ENCODE results near the gene LRRC36. TPM values are rescaled to one million over a fixed set of nuclear protein-coding genes. Genes with fewer than 3 reads are reported as not detected.
A peak's percentile ranks its signal among the peaks of the same experiment; 100 is the strongest.

The LRRC36 gene
- total RNA-seq, 1 donor from 2014 or later: 0.69 TPM

DNA sequence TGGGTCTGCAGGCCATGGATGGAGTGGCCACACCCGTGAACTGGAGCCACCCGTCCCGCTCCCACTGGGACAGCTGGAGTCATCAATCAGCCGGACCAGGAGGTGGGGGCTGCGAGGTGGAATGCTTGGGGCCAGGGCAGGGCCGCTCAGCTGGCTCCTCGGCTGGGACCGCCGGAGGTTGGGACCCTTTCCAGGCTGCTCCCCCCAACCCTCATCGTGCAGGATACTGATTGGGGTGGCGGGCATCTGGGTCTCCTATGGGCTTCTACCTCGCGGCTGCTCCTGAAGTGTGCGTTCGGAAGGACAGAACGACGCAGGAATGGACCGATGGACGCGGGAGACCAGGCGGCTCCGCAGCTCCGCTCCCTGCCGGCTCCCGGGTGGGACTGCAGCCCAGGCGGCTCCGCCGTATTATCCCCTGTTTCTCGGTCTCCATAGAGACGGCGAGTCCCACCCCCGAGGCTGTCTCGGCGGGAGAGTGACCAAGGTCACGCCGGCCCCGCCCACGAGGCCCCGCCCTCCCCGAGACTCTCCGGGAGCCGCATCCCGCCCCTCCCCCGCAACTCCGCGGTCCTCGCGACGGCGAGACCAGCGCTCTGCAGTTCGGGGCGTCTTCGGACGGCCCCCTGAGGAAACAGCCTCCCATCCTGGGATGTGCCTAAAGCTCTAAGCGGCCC lies 66.6 kb downstream of the LRRC36 start, which contains the start of gene TPPP3:
TSS of gene TPPP3 (minus strand) at position 388 of the 677 bp plus-strand sequence. CDS start 2,387 bp downstream, outside the sequence.
- no peak within 1 kb of the TSS for H3K27ac Mint-ChIP-seq
- H3K9me3 Mint-ChIP-seq: no peaks in the 10 kb centered on the region
- TF ChIP-seq CTCF (IDR thresholded peaks at IDR 0.05): no peak
- ChIA-PET POLR2A (interaction anchor here (0.6 kb wide), 1 partner anchor 40 kb away, joined by 3 read pairs; no protein-coding TSS in a partner anchor), CTCF (interaction anchor here (0.7 kb wide), 1 partner anchor 41 kb away, joined by 4 read pairs; no protein-coding TSS in a partner anchor)
- peak within 1 kb of the TSS; percentile 79 for H3K4me3 Mint-ChIP-seq
- no peaks in the 10 kb centered on the region for H3K36me3 Mint-ChIP-seq (ENCODE audit: low read depth)
- ATAC-seq (ENCODE audit: low read depth) (peak; percentile 45), DNase-seq (no peak)
- H3K27me3 Mint-ChIP-seq: peaks cover 23% of the 10 kb centered on the region
- H3K4me1 Mint-ChIP-seq: peaks cover 19% of the 10 kb centered on the region
- intact Hi-C loops (cut with micrococcal nuclease): no loop called here

- POLR2A ChIA-PET: interaction anchor here (0.5 to 0.6 kb wide), 2 partner anchors 40 to 92 kb away, joined by 3 to 7 read pairs; no protein-coding TSS in a partner anchor
- H3K36me3 Mint-ChIP-seq (ENCODE audit: low read depth): no peaks in the 10 kb centered on the region
- no peak overlapping the region for H3K27ac Mint-ChIP-seq
- TF ChIP-seq CTCF (IDR thresholded peaks at IDR 0.05): no peak
- peaks cover 19% of the 10 kb centered on the region for H3K4me1 Mint-ChIP-seq
- intact Hi-C loops (cut with micrococcal nuclease): no loop called here
- H3K9me3 Mint-ChIP-seq: no peaks in the 10 kb centered on the region
- CTCF ChIA-PET: interaction anchor here (0.7 kb wide), 1 partner anchor 42 kb away, joined by 4 read pairs; no protein-coding TSS in a partner anchor
- H3K4me3 Mint-ChIP-seq: peak overlapping the region; percentile 79
- DNase-seq (no peak), ATAC-seq (ENCODE audit: low read depth) (peak; percentile 14)
- peaks cover 22% of the 10 kb centered on the region for H3K27me3 Mint-ChIP-seq
Observed at GRCh38 chr16:67393788-67394154, 67.2 kb downstream of the LRRC36 start.

DNA sequence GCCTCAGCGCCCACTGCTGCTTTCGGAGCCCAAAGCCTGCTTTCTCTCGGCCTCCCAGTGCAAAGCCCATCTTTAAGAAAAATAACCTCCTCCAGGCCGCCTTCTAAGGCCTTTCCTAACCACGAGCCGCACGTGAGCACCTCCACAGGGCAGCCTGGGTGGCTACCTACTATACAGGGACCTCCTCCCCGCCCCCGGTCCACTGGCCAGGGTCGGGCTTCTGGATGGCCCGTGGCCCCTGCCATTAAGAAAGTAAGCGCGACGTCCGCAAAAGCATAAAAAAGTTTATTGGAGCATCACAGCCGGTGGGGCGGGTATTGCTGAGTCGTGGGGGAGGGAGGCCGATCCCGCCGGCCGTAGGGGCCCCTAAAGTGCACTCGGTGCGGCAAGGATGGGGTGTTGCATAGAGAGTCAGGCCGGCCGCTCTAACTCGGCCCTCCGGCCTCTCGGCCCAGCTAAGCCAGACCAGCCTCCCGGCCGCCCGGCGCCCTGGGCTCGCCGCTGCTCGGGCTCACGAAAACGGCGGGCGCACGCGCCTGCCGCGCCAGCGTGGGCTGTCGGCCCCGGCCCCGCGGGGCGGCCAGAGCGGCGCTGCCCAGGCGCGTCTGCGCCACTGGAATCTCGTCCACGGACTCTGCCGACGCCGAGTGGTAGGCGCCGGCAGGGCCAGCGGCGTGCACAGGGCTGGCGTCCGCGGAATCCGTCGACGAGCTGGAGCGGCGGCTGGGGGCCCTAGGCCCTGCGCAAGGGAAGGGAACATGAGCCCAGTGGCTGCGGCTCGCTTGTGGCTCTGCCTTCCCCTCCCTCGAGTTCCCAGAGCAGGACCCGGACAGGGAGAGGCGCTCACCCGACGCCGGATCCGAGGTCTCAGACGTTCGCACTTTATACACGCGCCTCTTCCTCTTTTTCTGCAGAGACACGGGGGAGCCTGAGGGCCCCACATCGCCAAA lies 67.8 kb downstream of the LRRC36 start:
- DNase-seq: no peak
- peaks cover 20% of the 10 kb centered on the region for H3K27me3 Mint-ChIP-seq
- intact Hi-C loops (cut with micrococcal nuclease): no loop called here
- H3K27ac Mint-ChIP-seq: no peak overlapping the region
- no peaks in the 10 kb centered on the region for H3K36me3 Mint-ChIP-seq (ENCODE audit: low read depth)
- H3K9me3 Mint-ChIP-seq: no peaks in the 10 kb centered on the region
- peak; percentile 22 for ATAC-seq (ENCODE audit: low read depth)
- TF ChIP-seq CTCF (IDR thresholded peaks at IDR 0.05): no peak
- H3K4me1 Mint-ChIP-seq: peaks cover 19% of the 10 kb centered on the region
- peak overlapping the region; percentile 79 for H3K4me3 Mint-ChIP-seq
- ChIA-PET POLR2A (interaction anchor here (0.5 kb wide), 1 partner anchor 92 kb away, joined by 7 read pairs; no protein-coding TSS in a partner anchor), CTCF (interaction anchor here (0.7 to 1.0 kb wide), 2 partner anchors 42 to 134 kb away, joined by 3 to 4 read pairs; no protein-coding TSS in a partner anchor)

DNA sequence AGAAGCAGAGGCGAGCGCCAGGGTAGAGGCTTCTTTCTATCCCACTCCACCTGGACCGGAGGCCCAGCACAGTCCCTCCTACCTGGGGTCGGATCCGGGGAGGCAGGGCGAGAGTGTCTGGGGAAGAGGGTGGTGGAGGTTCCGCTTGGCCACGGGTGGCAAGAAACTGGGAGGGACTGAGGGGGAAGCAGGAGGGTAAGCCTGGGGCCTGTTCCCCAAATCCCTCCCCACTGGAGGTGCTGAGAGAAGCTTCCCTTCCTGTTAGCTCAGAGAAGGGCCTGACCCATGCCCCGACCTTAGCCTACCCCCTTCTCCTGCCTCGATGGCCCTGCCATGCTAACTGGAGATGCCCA lies 68.5 kb downstream of the LRRC36 start:
- Mint-ChIP-seq H3K4me1 (peaks cover 19% of the 10 kb centered on the region), H3K27me3 (peaks cover 20% of the 10 kb centered on the region), H3K36me3 (ENCODE audit: low read depth) (no peaks in the 10 kb centered on the region), H3K4me3 (peak overlapping the region; percentile 38), H3K27ac (no peak overlapping the region), H3K9me3 (no peaks in the 10 kb centered on the region)
- POLR2A ChIA-PET: no interaction called here
- DNase-seq (no peak), ATAC-seq (ENCODE audit: low read depth) (no peak)
- no peak for TF ChIP-seq CTCF (IDR thresholded peaks at IDR 0.05)
- CTCF ChIA-PET: interaction anchor here (1.0 kb wide), 1 partner anchor 134 kb away, joined by 3 read pairs; no protein-coding TSS in a partner anchor
- intact Hi-C loops (cut with micrococcal nuclease): no loop called here

Data from activated B cell treated with CpG ODN at 0.5 μM for 24 hours (primary cell).